Activated naive CD8-positive, alpha-beta T cell (primary cell): ENCODE data around the gene PTPRN2.
"Not testable (repeated sequence)": the region's sequence is repeated elsewhere in the genome, so short reads cannot be mapped to it uniquely, and the experiment has no call there.

Experiments used
- H3K27ac Mint-ChIP-seq: one replicate; pipeline ENCODE4 v1.8.0; 2021; ENCODE audit warnings: mixed read lengths
- H3K27me3 Mint-ChIP-seq: one replicate; pipeline ENCODE4 v1.8.0; 2021; ENCODE audit warnings: mixed read lengths
- H3K36me3 Mint-ChIP-seq: one replicate; pipeline ENCODE4 v1.8.0; 2021; ENCODE audit warnings: mixed read lengths
- H3K4me1 Mint-ChIP-seq: one replicate; pipeline ENCODE4 v1.8.0; 2021; ENCODE audit warnings: low read depth, mixed read lengths
- H3K4me3 Mint-ChIP-seq: one replicate; pipeline ENCODE4 v1.8.0; 2021; ENCODE audit warnings: mild to moderate bottlenecking, mixed read lengths
- H3K9me3 Mint-ChIP-seq: one replicate; pipeline ENCODE4 v1.8.0; 2021; ENCODE audit warnings: low read depth, mixed read lengths

PTPRN2 gene

DNA sequence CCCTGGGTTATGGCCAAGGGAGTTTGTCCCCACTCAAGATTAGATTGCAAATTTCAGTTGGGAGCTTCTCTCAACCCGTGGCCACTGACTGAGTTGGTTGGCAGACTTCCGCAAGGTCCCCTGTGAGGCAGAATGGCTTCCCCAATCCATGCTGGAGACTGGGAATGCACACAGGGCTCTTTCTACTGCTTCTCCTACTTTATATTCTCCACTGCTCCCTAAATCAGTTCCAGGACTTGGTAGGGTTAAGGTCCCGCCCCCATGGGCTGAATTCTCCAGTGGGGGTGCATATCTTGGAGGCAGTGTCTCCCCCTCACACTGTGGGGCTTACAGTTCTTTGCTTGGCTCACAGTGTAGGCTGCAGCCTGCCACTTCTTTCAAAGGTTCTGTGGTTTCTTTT, 404.2 kb downstream of the PTPRN2 start:
- Mint-ChIP-seq H3K4me3 (no peak overlapping the region), H3K4me1 (no peaks in the 10 kb centered on the region), H3K27ac (no peak overlapping the region), H3K27me3 (peaks cover 6% of the 10 kb centered on the region), H3K9me3 (peaks cover 4% of the 10 kb centered on the region), H3K36me3 (no peaks in the 10 kb centered on the region)

DNA sequence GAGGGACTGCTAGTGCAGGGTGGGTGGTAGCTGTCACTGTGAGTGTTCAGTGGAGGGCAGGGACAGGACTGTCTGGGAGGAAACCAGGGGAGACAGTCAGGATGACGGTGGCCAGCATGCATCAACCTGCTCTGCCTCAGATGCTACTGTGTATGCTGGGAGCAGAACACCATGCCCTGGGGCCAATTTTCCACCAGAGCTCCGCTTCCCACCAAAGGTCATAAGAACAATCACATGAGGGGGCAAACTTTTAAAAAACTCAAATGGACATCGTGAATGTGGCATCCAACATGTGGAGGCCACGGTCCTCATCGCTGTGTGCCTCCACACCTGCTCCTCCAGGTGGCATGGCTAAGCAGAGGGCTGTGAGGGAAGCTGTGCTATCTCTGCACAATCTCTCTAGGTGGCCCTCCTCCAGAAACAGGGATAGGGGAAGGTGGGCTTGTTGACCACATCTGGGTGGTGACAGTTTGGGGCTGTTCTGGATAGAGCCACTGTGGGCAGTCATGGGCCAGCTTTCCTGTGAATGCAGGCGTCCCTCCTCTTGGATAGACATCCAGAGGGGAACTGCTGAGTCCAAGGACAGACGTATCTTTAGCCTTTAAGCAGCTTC, 411.0 kb downstream of the PTPRN2 start:
- Mint-ChIP-seq H3K4me3 (no peak overlapping the region), H3K9me3 (peaks cover 23% of the 10 kb centered on the region), H3K36me3 (no peaks in the 10 kb centered on the region), H3K27me3 (no peaks in the 10 kb centered on the region), H3K4me1 (no peaks in the 10 kb centered on the region), H3K27ac (no peak overlapping the region)

DNA sequence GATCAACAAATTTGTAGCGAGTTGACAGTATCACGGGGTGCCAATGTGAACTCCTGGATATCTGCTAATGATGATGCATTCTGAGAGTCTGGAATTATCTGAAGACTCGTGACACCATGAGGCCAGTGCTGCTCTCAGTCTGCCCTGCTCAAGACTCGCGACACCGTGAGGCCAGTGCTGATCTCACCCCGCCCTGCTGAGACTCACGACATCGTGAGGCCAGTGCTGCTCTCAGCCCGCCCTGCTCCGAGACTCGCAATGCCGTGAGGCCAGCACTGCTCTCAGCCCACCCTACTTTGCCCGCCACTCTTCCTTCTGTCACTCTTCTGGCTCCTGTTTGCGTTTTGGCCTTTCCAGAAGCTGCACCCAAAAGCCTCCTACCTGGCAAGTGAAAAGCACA, 411.8 kb downstream of the PTPRN2 start:
- Mint-ChIP-seq H3K9me3 (peaks cover 23% of the 10 kb centered on the region), H3K36me3 (no peaks in the 10 kb centered on the region), H3K27ac (no peak overlapping the region), H3K4me1 (no peaks in the 10 kb centered on the region), H3K27me3 (no peaks in the 10 kb centered on the region), H3K4me3 (no peak overlapping the region)

DNA sequence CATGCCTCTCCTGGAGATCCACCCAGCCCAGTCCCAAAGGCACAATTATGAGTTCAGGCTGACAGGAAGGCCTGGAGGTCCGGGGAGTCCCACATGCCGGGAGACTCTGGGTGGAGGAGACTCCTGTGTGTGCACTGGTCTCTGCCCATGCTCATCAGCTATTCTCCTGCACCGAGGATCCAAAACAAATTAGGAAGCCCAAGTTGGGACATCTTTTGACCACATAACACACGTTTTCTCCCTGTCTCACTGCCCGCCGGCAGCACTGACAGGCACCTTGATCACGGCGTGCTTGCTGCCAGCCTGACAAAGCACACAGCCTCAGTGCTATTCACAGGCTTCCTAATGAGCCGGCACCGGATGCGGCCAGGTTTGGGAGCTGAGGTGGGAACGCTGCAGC, 412.7 kb downstream of the PTPRN2 start:
- no peaks in the 10 kb centered on the region for H3K36me3 Mint-ChIP-seq
- no peak overlapping the region for H3K4me3 Mint-ChIP-seq
- H3K9me3 Mint-ChIP-seq: peaks cover 23% of the 10 kb centered on the region
- H3K27ac Mint-ChIP-seq: no peak overlapping the region
- H3K4me1 Mint-ChIP-seq: no peaks in the 10 kb centered on the region
- H3K27me3 Mint-ChIP-seq: no peaks in the 10 kb centered on the region

DNA sequence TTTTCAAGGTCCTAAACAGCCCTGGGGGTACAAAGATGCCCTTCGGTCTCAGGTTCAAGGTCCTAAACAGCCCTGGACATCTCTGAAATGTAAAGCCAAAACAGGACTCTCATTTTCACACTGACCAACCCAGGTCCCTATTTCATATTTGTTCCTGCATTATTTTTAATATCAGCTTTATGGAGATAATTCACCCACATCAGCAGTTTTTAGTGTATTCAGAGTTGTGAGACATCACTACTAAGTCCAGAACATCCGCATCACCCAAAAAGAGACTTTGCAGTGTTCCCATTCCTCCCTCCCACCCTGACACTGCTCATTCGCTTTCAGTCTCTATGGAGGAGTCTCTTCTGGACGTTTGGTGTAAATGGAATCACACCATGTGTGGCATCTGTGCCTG, 420.2 kb downstream of the PTPRN2 start:
- peaks cover 5% of the 10 kb centered on the region for H3K27me3 Mint-ChIP-seq

DNA sequence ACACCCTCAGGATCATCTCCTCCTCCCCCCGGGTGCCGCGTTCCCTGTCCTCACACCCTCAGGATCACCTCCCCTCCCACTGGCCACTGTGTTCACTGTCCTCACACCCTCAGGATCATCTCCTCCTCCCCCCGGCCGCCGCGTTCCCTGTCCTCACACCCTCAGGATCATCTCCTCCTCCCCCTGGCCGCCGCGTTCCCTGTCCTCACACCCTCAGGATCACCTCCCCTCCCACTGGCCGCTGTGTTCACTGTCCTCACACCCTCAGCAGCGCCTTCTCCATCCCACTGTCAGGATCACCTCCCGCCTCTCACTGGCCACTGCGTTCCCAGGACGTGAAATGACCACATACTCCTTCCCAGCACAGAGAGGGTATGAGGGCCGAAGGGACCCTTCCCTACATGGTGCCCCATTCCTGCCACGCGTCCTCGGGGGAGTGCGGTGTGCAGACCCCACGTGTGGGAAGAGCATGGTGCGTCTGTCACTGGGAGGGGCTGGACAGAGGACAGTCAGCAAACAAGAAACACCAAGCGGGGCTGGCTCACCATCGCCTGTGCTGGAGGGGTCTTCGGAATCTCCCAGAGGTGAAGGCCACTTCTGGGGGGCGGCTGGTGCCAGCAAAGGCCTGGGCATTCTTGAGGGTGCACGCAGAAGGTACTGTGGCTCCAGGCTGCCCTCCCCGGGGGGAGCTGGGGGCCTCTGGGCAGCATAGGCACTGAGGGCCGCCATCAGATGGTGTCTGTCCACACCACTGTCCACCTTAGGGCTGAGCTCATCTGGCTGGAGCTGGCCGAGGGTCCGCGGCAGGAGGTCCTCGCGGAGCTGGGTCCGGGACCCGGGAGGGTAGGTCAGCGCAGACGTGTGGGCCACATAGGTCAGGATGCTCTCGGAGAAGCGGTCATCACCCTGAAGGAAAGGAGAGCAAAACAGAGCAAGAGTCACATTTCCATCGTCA, 421.0 kb downstream of the PTPRN2 start:
- no peaks in the 10 kb centered on the region for H3K9me3 Mint-ChIP-seq
- no peaks in the 10 kb centered on the region for H3K36me3 Mint-ChIP-seq
- H3K27ac Mint-ChIP-seq: no peak overlapping the region
- no peak overlapping the region for H3K4me3 Mint-ChIP-seq
- peaks cover 5% of the 10 kb centered on the region for H3K27me3 Mint-ChIP-seq
- H3K4me1 Mint-ChIP-seq: no peaks in the 10 kb centered on the region

More for the DNA sequence above, 420.2 kb downstream of the PTPRN2 start:
- Mint-ChIP-seq H3K9me3 (peaks cover 3% of the 10 kb centered on the region), H3K36me3 (no peaks in the 10 kb centered on the region), H3K4me3 (no peak overlapping the region), H3K4me1 (no peaks in the 10 kb centered on the region), H3K27ac (no peak overlapping the region)

DNA sequence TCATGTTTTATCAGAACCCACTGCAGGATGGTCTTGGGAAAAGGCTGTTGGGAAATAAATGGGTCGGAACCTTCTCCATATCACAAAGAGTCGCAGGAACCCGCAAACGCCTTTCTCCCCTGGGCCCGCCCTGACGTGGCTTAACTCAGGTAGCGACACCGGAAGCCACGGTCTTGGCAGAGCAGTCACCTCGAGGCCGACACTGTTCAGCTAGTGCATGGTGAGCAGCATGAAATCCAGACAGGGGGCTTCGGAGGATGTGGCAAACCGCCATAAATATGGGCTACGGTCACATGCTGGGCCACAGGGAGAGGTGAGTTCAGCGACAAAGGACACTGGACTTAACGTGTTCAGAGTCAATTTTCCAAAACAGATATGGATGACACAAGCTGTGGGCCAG, 421.9 kb downstream of the PTPRN2 start:
- Mint-ChIP-seq H3K27me3 (peaks cover 5% of the 10 kb centered on the region), H3K27ac (no peak overlapping the region), H3K4me3 (no peak overlapping the region), H3K4me1 (no peaks in the 10 kb centered on the region), H3K36me3 (no peaks in the 10 kb centered on the region), H3K9me3 (no peaks in the 10 kb centered on the region)

DNA sequence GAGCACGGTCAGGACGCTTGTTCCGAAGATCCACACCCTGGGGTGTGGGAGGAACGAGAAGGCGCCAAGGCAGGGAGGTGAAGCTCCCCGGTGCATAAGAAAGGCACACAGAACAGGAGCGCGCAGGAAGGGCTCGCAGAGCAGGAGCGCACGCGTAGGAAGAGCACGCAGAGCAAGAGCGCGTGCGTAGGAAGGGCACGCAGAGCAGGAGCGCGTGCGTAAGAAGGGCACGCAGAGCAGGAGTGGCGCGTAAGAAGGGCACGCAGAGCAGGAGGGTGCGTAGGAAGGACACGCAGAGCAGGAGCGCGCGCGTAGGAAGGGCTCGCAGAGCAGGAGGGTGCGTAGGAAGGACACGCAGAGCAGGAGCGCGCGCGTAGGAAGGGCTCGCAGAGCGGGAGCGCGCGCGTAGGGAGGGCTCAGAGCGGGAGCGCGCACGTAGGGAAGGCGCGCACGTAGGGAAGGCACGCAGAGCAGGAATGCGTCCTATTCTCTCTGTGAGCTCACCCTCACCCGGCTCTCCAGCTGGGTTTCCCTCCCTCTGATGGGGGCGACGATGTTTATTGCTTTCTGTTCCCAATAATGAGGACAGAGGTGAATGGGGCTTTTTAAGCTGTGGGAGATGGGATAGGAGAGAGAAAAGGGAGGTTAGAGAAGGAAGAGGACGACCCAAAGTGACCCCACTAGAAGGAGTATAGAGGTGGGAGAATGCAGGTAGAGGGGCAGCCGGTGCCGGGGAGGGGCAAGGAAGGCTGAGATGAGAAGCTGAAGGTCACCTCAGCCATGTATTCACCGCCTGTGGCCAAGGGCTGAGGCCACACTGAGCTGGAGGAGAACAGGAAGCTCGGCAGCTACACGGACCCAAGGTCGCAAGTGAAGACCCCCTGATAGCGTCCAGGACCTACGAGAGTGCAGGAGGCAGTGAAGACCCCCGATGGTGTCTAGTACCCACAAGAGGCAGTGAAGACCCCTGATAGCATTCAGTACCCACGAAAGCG, 423.2 kb downstream of the PTPRN2 start:
- Mint-ChIP-seq H3K4me3 (no peak overlapping the region), H3K36me3 (no peaks in the 10 kb centered on the region), H3K9me3 (no peaks in the 10 kb centered on the region), H3K27ac (no peak overlapping the region), H3K4me1 (no peaks in the 10 kb centered on the region), H3K27me3 (peaks cover 5% of the 10 kb centered on the region)

DNA sequence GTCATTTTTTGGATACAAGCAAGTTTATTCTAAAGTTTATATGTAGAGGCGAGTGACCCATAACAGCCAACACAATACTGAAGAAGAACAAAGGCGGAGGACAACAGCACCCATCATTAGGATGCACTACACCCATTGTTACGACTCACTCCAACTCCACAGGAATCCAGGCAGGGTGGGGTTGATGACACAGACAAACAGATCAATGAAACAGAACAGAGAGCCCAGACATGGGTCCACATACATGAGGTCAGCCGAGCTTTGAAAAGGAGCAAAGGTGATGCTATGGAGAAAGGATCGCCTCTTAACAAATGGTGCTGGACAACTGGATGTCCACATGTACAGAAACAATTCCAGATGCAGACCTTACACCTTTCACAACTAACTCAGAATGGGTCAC, 426.4 kb downstream of the PTPRN2 start:
- Mint-ChIP-seq H3K9me3 (no peaks in the 10 kb centered on the region), H3K4me1 (no peaks in the 10 kb centered on the region), H3K4me3 (no peak overlapping the region), H3K27me3 (no peaks in the 10 kb centered on the region), H3K27ac (no peak overlapping the region), H3K36me3 (no peaks in the 10 kb centered on the region)

DNA sequence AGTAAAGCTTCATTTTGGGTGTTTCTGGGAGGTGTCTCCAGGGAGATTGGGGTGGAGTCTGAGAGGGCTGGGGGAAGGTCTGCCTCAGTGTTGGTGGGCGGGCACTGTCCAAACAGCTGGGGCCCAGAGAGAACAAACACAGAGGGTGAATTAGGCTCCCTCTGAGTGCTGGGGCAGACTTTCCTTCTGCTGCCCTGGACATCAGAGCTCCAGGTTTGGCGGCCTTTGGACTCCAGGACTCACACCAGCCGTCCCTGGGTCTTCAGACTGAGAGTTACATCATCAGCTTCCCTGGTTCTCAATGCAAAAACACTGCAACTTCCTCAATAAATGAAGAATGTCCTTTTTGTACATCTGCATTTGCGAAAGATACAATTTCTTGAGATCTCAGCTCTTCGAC, 427.4 kb downstream of the PTPRN2 start:
- no peak overlapping the region for H3K27ac Mint-ChIP-seq
- no peaks in the 10 kb centered on the region for H3K36me3 Mint-ChIP-seq
- no peak overlapping the region for H3K4me3 Mint-ChIP-seq
- no peaks in the 10 kb centered on the region for H3K4me1 Mint-ChIP-seq
- no peaks in the 10 kb centered on the region for H3K27me3 Mint-ChIP-seq
- H3K9me3 Mint-ChIP-seq: no peaks in the 10 kb centered on the region

DNA sequence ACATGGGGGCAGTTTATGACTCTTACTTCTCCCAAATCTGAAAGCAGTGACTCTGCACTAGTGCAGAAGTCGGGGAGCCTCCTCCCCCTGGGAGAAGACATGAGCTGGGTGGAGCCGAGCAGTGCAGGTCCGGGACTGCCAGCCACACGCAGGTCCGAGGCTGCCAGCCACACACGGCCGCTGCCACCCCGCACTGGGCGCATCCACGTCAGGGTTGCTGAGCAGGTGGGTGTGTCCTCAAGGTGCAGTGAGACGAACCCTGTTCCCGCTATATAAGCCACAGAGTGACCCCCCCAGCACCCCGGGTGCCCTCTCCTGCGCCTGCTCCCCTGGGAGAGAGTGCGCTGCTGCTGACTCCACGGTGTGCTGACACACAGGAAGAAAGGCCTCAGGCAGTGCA, 430.2 kb downstream of the PTPRN2 start:
- H3K36me3 Mint-ChIP-seq: no peaks in the 10 kb centered on the region
- no peaks in the 10 kb centered on the region for H3K9me3 Mint-ChIP-seq
- H3K4me1 Mint-ChIP-seq: no peaks in the 10 kb centered on the region
- peaks cover 1% of the 10 kb centered on the region for H3K27me3 Mint-ChIP-seq
- H3K4me3 Mint-ChIP-seq: no peak overlapping the region
- no peak overlapping the region for H3K27ac Mint-ChIP-seq

DNA sequence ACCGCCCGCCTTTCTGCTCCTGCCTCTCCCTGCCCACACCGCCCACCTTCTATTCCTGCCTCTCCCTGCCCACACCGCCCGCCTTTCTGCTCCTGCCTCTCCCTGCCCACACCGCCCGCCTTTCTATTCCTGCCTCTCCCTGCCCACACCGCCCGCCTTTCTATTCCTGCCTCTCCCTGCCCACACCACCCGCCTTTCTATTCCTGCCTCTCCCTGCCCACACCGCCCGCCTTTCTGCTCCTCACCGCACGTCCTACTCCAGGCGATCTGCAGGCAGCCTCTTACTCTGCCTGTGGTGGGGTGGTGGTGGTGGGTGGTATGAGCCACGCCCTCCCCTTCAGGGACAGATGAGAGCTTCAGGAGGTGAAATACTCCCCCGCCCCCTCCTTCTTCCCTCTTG, 436.4 kb downstream of the PTPRN2 start:
- H3K4me1 Mint-ChIP-seq, H3K27me3 Mint-ChIP-seq, H3K9me3 Mint-ChIP-seq, H3K36me3 Mint-ChIP-seq, H3K27ac Mint-ChIP-seq, H3K4me3 Mint-ChIP-seq: not testable (repeated sequence)

DNA sequence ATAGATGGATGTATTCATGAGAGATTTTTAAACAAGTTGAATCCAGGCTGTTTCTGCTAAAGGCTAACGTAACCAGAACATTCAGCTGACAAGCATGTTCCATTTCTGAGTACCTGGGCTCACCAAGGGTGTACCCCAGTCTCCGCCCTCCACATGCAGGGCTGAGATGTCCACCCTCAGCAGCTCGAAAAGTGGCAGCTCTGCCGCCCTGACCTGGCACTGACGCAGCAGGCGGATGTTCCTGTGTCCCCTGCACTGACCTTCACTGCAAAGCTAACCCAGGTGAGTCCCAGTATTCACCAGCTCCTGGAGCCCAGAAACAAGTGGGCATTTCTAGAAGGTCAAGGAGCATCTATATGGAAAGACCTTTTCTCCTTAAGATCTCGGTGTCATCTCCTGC, 437.4 kb downstream of the PTPRN2 start:
- no peaks in the 10 kb centered on the region for H3K9me3 Mint-ChIP-seq
- no peak overlapping the region for H3K4me3 Mint-ChIP-seq
- H3K4me1 Mint-ChIP-seq: no peaks in the 10 kb centered on the region
- peaks cover 1% of the 10 kb centered on the region for H3K27me3 Mint-ChIP-seq
- H3K27ac Mint-ChIP-seq: no peak overlapping the region
- no peaks in the 10 kb centered on the region for H3K36me3 Mint-ChIP-seq

DNA sequence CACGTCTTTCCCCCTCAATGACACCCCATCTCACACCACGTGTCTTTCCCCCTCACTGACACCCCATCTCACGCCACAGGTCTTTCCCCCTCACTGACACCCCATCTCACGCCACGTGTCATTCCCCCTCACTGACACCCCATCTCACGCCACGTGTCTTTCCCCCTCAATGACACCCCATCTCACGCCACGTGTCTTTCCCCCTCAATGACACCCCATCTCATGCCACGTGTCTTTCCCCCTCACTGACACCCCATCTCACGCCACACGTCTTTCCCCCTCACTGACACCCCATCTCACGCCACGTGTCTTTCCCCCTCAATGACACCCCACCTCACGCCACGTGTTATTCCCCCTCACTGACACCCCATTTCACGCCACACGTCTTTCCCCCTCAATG, 440.2 kb downstream of the PTPRN2 start:
- not testable (repeated sequence) for H3K27ac Mint-ChIP-seq, H3K4me1 Mint-ChIP-seq, H3K36me3 Mint-ChIP-seq, H3K9me3 Mint-ChIP-seq, H3K4me3 Mint-ChIP-seq, H3K27me3 Mint-ChIP-seq

DNA sequence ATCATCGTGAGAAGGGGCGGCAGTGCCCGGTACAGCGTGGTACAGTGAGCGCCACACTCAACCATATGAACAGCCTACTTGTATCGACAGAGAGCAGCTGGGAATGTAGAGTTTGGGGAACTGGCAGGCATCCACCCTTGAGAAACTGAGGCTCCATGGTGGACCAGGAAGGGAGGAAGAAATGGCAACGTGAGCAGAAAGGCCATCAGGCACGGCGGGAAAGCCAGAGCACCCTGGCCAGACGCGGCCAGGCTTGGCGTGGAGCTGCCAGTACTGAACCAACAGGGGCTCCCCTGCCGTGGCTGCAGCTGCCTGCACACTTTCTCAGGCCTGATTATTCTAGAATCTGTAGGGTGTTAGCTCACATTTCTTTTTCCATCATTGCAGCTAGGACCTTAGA, 442.3 kb downstream of the PTPRN2 start:
- Mint-ChIP-seq H3K9me3 (no peaks in the 10 kb centered on the region), H3K36me3 (no peaks in the 10 kb centered on the region), H3K4me1 (no peaks in the 10 kb centered on the region), H3K4me3 (no peak overlapping the region), H3K27me3 (no peaks in the 10 kb centered on the region), H3K27ac (no peak overlapping the region)
